Retina (tissue), 1 donor: Measurements from ENCODE around the gene FNDC3B.

Source experiments
- DNase-seq: peaks from one replicate; pipeline ENCODE4 v3.0.0-alpha.2; 2016

Gene FNDC3B

GRCh38 chr3:172120912-172121311 lies 81.5 kb downstream of the FNDC3B start:
- DNase-seq: no peak

GRCh38 chr3:172121981-172122380 lies 82.6 kb downstream of the FNDC3B start:
- DNase-seq: no peak

GRCh38 chr3:172124271-172124670 lies 84.9 kb downstream of the FNDC3B start:
- DNase-seq: no peak

GRCh38 chr3:172125053-172125452 lies 85.7 kb downstream of the FNDC3B start:
- DNase-seq: no peak

- DNase-seq: no peak
Measured at GRCh38 chr3:172125963-172126457, 86.6 kb downstream of the FNDC3B start.

GRCh38 chr3:172126741-172127140 lies 87.4 kb downstream of the FNDC3B start:
- no peak for DNase-seq

- no peak for DNase-seq
Measured at GRCh38 chr3:172127141-172127540, 87.8 kb downstream of the FNDC3B start.

- DNase-seq: no peak
Measured at GRCh38 chr3:172127929-172128580, 88.7 kb downstream of the FNDC3B start.

GRCh38 chr3:172128858-172129257 lies 89.5 kb downstream of the FNDC3B start:
- no peak for DNase-seq

- DNase-seq: no peak
Measured at GRCh38 chr3:172129498-172129849, 90.1 kb downstream of the FNDC3B start.

GRCh38 chr3:172129850-172130716 lies 90.7 kb downstream of the FNDC3B start:
- DNase-seq: no peak

GRCh38 chr3:172130717-172131050 lies 91.3 kb downstream of the FNDC3B start:
- no peak for DNase-seq

GRCh38 chr3:172131746-172132145 lies 92.4 kb downstream of the FNDC3B start:
- no peak for DNase-seq

- no peak for DNase-seq
Measured at GRCh38 chr3:172132159-172132586, 92.8 kb downstream of the FNDC3B start.

- no peak for DNase-seq
Measured at GRCh38 chr3:172132721-172133311, 93.4 kb downstream of the FNDC3B start.

GRCh38 chr3:172133838-172134237 lies 94.5 kb downstream of the FNDC3B start:
- DNase-seq: no peak

GRCh38 chr3:172134352-172134751 lies 95.0 kb downstream of the FNDC3B start:
- DNase-seq: no peak

GRCh38 chr3:172135185-172135584 lies 95.8 kb downstream of the FNDC3B start:
- DNase-seq: no peak

- no peak for DNase-seq
Measured at GRCh38 chr3:172135820-172136219, 96.4 kb downstream of the FNDC3B start.

GRCh38 chr3:172136330-172136729 lies 97.0 kb downstream of the FNDC3B start:
- DNase-seq: no peak

- DNase-seq: no peak
Measured at GRCh38 chr3:172137287-172138192, 98.2 kb downstream of the FNDC3B start.

GRCh38 chr3:172138193-172138537 lies 98.8 kb downstream of the FNDC3B start:
- no peak for DNase-seq
